ENCODE measurements around the gene TNFSF4.

GRCh38 chr1:173249349-173249748 is 42.2 kb upstream of the TNFSF4 start:
- TF ChIP-seq CTCF (optimal IDR thresholded peaks at IDR 0.05 in 1 of 3, IDR thresholded peaks at IDR 0.05 in 1 of 3, conservative IDR thresholded peaks at IDR 0.05 in 1 of 3; ENCODE audit: extremely low read depth in 1 of 3, insufficient read depth in 2 of 3, low read length in 3 of 3) (no peak), EZH2 (IDR thresholded peaks at IDR 0.05; ENCODE audit: low read length) (no peak)

All from keratinocyte (primary cell).